GM12878 (cell line): Measurements from ENCODE around the gene SALL3. TPM values are rescaled to one million over a fixed set of nuclear protein-coding genes. Genes with fewer than 3 reads are reported as not detected.

Experiments
- ATAC-seq: fragments of 200-7000 bp; cut with Tn5 transposase; 3 replicates; pipeline ENCODE4 v1.9.1; 2020; ENCODE audit warnings: mild to moderate bottlenecking, moderate library complexity
- BruUV-seq: library from RNA; stranded (reverse); fragments of 400-500 nt; replicated peaks from 2 replicates; lab custom pipeline; 2021; lab: Mats Ljungman, UMichigan
- CTCF ChIA-PET: fragments of 300-600 bp; sonication (Branson Sonifier 250); formaldehyde crosslinking; extraction: SDS; loops from one replicate; lab custom pipeline; 2021; ENCODE audit warnings: inconsistent platforms; lab: Yijun Ruan, JAX
- POLR2A ChIA-PET: fragments of 350-600 bp; formaldehyde crosslinking; extraction: SDS; loops from one replicate; lab custom pipeline; 2021; ENCODE audit warnings: inconsistent platforms; lab: Charles Lee
- RAD21 ChIA-PET: fragments of 300-600 bp; sonication (Branson Sonifier 250); formaldehyde crosslinking; loops from one replicate; lab custom pipeline; 2023; ENCODE audit warnings: antibody characterized with exemption; ENCODE audit not compliant: unreplicated experiment; lab: Charles Lee
- SMC1A ChIA-PET: fragments of 300-600 bp; sonication (Branson Sonifier 250); formaldehyde crosslinking; loops from one replicate; lab custom pipeline; 2023; ENCODE audit not compliant: unreplicated experiment, uncharacterized antibody; lab: Charles Lee
- DNase-seq: peaks from one replicate; pipeline ENCODE4 v3.0.0-alpha.2; 2011; ENCODE audit warnings: low read depth, low spot score
- FAIRE-seq: peaks from 3 replicates; lab custom pipeline; 2011; peaks lifted over from hg19 to GRCh38; lab: Jason Lieb, UNC
- H2AFZ ChIP-seq: 2 replicates; pipeline ENCODE4 v1.6.0; 2011; ENCODE audit warnings: low read depth, low read length, control low read depth; ENCODE audit not compliant: control insufficient read depth
- H3K27ac ChIP-seq: 2 replicates; pipeline ENCODE4 v1.5.1; 2011; ENCODE audit warnings: control low read depth; ENCODE audit not compliant: control insufficient read depth, insufficient read depth
- H3K27me3 ChIP-seq, 2 experiments: replicated peaks in 1 of 2; 2 replicates each; pipeline versions ENCODE4 v1.6.0 to v1.6.1; 2011; ENCODE audit warnings: low read length in 1 of 2; ENCODE audit not compliant: control insufficient read depth in 2 of 2, insufficient read depth in 2 of 2
- H3K36me3 ChIP-seq, 2 experiments: 2 replicates each; pipeline ENCODE4 v1.5.1; 2011; ENCODE audit warnings: low read length in 1 of 2; ENCODE audit not compliant: control insufficient read depth in 2 of 2, insufficient read depth in 2 of 2
- H3K4me1 ChIP-seq: 2 replicates; pipeline ENCODE4 v1.6.1; 2011; ENCODE audit warnings: mild to moderate bottlenecking, low read length, moderate library complexity, mixed read lengths; ENCODE audit not compliant: control insufficient read depth, insufficient read depth
- H3K4me2 ChIP-seq: 2 replicates; pipeline ENCODE4 v1.6.0; 2011; ENCODE audit warnings: control low read depth; ENCODE audit not compliant: control insufficient read depth, insufficient read depth
- H3K4me3 ChIP-seq: fragments of 200-600 bp; sonication (generic); 2 replicates; pipeline ENCODE4 v1.5.1; 2016
- H3K79me2 ChIP-seq: 2 replicates; pipeline ENCODE4 v1.6.0; 2011; ENCODE audit warnings: low read length; ENCODE audit not compliant: control insufficient read depth, insufficient read depth
- H3K9ac ChIP-seq: 2 replicates; pipeline ENCODE4 v1.8.0; 2011; ENCODE audit warnings: low read length, control low read depth, mixed read lengths; ENCODE audit not compliant: control insufficient read depth, insufficient read depth
- H3K9me3 ChIP-seq: replicated peaks from 3 replicates; pipeline ENCODE4 v1.5.1; 2011; ENCODE audit warnings: mild to moderate bottlenecking, low read length; ENCODE audit not compliant: control insufficient read depth, insufficient read depth
- H4K20me1 ChIP-seq: 2 replicates; pipeline ENCODE4 v1.6.0; 2011; ENCODE audit not compliant: control insufficient read depth, insufficient read depth
- BMI1 ChIP-seq: fragments of 450-650 bp; IDR thresholded peaks from 2 replicates; pipeline ENCODE4 v1.6.1; 2016; ENCODE audit warnings: mild to moderate bottlenecking, moderate library complexity, borderline replicate concordance
- CEBPB ChIP-seq, 2 experiments: fragments of 150-350 bp in 1 of 2; IDR thresholded peaks; 2 replicates each; pipeline ENCODE4 v1.6.1; 2012 to 2014; ENCODE audit warnings: low read depth in 2 of 2, low read length in 2 of 2, borderline replicate concordance in 1 of 2, inconsistent platforms in 1 of 2
- HDAC6 ChIP-seq: fragments of 200-600 bp; sonication (generic); IDR thresholded peaks from one replicate; pipeline ENCODE4 v1.8.0; 2017; ENCODE audit warnings: antibody characterized with exemption; ENCODE audit not compliant: unreplicated experiment
- MTA2 ChIP-seq: fragments of 450-650 bp; IDR thresholded peaks from 2 replicates; pipeline ENCODE4 v1.6.1; 2016; ENCODE audit warnings: low read depth, mild to moderate bottlenecking, moderate library complexity
- RAD21 ChIP-seq: IDR thresholded peaks from 2 replicates; pipeline ENCODE4 v1.6.1; 2011; ENCODE audit warnings: mild to moderate bottlenecking, low read depth, low read length, moderate library complexity; ENCODE audit not compliant: insufficient read depth
- TCF12 ChIP-seq: IDR thresholded peaks from 2 replicates; pipeline ENCODE4 v1.6.1; 2011; ENCODE audit warnings: low read depth, mild to moderate bottlenecking, low read length
- ZNF207 ChIP-seq: fragments of 450-650 bp; IDR thresholded peaks from 2 replicates; pipeline ENCODE4 v1.6.1; 2014; ENCODE audit warnings: antibody characterized with exemption, mild to moderate bottlenecking, borderline replicate concordance
- WGBS: methylation state at CpG from one replicate; pipeline ENCODE4 v1.1.6; 2016; ENCODE audit warnings: low lambda C conversion rate; ENCODE audit not compliant: insufficient replicate concordance, insufficient coverage; ENCODE audit errors: missing lambda C conversion rate; 5-methylcytosine and 5-hydroxymethylcytosine counted together
- in situ Hi-C: fragments of 300-500 bp; cut with MboI; formaldehyde crosslinking; loops from 9 replicates; pipeline ENCODE4 v1.14.3; 2018; ENCODE audit warnings: mixed read lengths
- intact Hi-C: fragments of 100-400 bp; cut with micrococcal nuclease; formaldehyde crosslinking; loops from one replicate; pipeline ENCODE4 v1.14.2; 2022; ENCODE audit not compliant: unreplicated experiment
- polyA plus RNA-seq, 11 experiments: library from polyadenylated mRNA; depleted of rRNA in 4 of 11; unstranded in 6 of 11; stranded (reverse) in 5 of 11; fragments of >200 nt; fragmentation: Nextera tagmentation in 4 of 11; fragmentation: Illumina TruSeq in 1 of 11; extraction: Ambion mirVana in 4 of 11; extraction: Trizol in 1 of 11; gene quantifications; 1 replicate in 1 of 11; 2 replicates in 10 of 11; pipeline versions ENCODE4 v1.2.1 to v1.2.3, GENCODE V29; 2011 to 2016; ENCODE audit warnings: inconsistent platforms in 2 of 11, missing spikeins in 2 of 11, low read depth in 1 of 11
- total RNA-seq, 4 experiments: library from RNA; depleted of rRNA in 3 of 4; stranded (reverse); fragments of >200 nt in 3 of 4; fragmentation: Illumina TruSeq in 1 of 4; extraction: Trizol in 1 of 4; gene quantifications; 2 replicates each; pipeline versions ENCODE4 v1.2.1 to v1.2.3, GENCODE V29; 2013 to 2021
- TF ChIP-seq, protein P1 (sequence below): fragments of 450-650 bp; formaldehyde crosslinking; IDR thresholded peaks from 2 replicates; pipeline ENCODE4 v1.4.0; 2022; ENCODE audit warnings: mild to moderate bottlenecking, moderate library complexity

SALL3 gene
- total and polyA plus RNA-seq, 10 of the 15 experiments (the other 5 are each of a cell fraction or from before 2014, with no cell fraction given), result 0.01 to 0.10 (median 0.07) TPM; not detected in 7

DNA sequence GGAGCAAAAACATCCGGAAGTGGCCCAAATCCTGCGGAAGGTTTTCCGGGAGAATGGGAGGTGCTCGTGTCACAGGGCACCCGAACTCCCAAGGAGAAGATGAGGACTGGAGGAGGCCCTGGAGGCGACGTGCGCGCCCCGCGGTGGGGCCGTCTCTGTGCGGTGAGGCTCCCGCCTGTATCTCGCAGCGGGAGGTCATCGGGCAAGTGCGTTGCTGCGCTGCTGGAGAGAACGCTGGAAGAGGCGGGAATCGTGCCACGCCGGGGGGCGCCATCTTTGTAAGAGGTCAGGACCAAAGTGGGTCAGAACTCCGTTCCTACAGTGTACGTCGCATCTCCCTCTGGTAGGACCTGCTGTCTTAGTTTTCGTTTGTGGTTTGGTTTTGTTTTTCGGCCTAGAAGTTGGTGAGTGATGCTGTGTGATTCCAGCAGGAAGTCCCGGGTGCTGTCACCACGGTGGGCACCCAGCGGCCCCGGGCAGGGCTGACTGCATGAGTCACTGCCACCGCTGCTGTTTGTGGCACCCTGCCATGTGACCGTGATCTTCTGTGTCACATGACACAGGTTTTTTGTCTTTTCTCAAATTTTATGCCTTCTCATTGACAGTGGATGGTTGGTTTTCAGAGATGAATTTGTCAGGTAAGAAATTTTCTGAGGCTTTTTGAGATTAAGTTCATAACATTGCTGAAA lies 68.1 kb downstream of the SALL3 start:
- no peak overlapping the region for H3K27ac ChIP-seq
- RAD21 ChIA-PET, result no interaction called here
- H3K4me2 ChIP-seq, result no peak overlapping the region
- H3K36me3 ChIP-seq, result no peaks in the 10 kb centered on the region
- ATAC-seq (no peak), FAIRE-seq (no peak), DNase-seq (no peak)
- no peak overlapping the region for H2AFZ ChIP-seq
- H3K27me3 ChIP-seq, result no peaks in the 10 kb centered on the region
- no peaks in the 10 kb centered on the region for H3K9me3 ChIP-seq
- in situ Hi-C loops (no loop called here), intact Hi-C loops (no loop called here)
- H4K20me1 ChIP-seq, result no peaks in the 10 kb centered on the region
- 73% methylated on average over 36 of the region's 36 CpGs for WGBS
- SMC1A ChIA-PET, result no interaction called here
- no peak overlapping the region for H3K4me3 ChIP-seq
- BruUV-seq, result no TSS peak
- H3K4me1 ChIP-seq, result no peaks in the 10 kb centered on the region
- CTCF ChIA-PET, result no interaction called here
- POLR2A ChIA-PET, result no interaction called here
- no peak overlapping the region for H3K9ac ChIP-seq
- no peaks in the 10 kb centered on the region for H3K79me2 ChIP-seq
- TF ChIP-seq CEBPB (IDR thresholded peaks at IDR 0.05; ENCODE audit: borderline replicate concordance in 1 of 2, low read depth in 2 of 2, low read length in 2 of 2) (no peak), TCF12 (no peak), BMI1 (no peak), MTA2 (no peak), HDAC6 (no peak), ZNF207 (no peak), RAD21 (no peak)
- TF ChIP-seq, protein P1, sequence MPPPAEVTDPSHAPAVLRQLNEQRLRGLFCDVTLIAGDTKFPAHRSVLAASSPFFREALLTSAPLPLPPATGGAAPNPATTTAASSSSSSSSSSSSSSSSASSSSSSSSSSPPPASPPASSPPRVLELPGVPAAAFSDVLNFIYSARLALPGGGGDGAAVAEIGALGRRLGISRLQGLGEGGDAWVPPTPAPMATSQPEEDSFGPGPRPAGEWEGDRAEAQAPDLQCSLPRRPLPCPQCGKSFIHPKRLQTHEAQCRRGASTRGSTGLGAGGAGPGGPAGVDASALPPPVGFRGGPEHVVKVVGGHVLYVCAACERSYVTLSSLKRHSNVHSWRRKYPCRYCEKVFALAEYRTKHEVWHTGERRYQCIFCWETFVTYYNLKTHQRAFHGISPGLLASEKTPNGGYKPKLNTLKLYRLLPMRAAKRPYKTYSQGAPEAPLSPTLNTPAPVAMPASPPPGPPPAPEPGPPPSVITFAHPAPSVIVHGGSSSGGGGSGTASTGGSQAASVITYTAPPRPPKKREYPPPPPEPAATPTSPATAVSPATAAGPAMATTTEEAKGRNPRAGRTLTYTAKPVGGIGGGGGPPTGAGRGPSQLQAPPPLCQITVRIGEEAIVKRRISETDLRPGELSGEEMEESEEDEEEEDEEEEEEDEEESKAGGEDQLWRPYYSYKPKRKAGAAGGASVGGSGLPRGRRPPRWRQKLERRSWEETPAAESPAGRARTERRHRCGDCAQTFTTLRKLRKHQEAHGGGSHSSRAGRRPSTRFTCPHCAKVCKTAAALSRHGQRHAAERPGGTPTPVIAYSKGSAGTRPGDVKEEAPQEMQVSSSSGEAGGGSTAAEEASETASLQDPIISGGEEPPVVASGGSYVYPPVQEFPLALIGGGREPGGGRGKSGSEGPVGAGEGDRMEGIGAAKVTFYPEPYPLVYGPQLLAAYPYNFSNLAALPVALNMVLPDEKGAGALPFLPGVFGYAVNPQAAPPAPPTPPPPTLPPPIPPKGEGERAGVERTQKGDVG (CRISPR knock-in tag), result no peak
